ENCODE results near the gene ZFYVE28.

ZFYVE28 gene

DNA sequence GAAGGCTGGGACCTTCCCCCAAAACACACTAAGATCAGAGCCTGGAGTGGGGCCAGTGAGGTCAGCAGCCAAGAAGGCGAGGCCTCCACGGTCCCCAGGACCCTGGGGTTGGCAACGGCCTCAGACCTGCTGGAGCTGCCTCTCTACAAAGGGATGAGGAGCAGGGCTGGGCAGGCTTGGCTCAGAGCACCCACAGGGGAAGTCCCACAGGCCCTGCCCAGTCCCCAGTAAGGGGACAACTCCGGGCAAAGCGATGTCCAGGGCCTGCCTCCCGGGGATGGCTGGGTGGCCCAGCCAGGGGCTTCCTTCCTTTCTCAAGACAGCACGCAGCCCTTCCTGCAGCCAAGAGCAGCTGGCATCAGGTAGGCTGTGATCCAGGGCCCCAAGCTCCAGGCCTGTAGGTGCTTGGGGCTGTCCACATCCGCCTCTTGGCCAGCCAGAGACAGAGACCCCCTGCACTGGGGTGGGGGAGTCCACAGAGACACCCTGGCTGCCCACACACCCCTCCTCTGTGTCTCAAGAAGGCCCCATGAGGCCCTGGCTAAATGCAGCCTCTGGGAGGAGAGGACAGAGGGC is 162.2 kb downstream of the ZFYVE28 start:
- DNase-seq: no peak

DNA sequence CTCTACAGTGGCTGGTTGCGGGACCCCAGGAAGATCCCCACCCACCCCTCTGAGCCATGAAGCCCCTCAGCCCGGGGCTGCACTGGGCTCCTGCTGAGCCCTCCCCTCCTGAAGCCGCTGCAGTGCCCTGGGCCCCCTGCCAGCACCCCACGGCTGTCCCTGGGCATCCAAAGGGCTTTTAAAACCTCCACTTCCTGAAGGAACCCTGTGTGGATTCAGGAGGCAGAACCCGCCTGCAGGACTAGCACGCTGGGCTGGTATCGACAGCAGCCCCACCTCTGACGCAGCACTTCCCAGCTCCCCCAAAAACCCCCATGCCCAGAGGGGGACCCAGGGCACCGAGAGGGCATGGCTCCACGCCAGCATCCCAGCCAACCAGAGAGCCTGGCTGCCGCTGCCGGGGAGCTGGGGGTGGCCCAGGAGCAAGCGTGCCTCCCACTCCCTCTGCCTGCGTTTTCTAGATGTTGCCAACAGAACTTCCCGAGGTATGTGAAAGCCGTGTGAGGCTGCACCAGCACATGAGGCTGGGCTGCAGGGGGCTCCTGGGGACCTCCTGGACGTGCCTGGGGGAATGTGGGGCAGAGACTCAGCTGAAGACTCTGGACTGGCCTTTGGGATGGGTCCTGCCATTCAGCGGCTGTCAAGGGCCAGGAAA is 162.8 kb downstream of the ZFYVE28 start:
- DNase-seq: no peak

DNA sequence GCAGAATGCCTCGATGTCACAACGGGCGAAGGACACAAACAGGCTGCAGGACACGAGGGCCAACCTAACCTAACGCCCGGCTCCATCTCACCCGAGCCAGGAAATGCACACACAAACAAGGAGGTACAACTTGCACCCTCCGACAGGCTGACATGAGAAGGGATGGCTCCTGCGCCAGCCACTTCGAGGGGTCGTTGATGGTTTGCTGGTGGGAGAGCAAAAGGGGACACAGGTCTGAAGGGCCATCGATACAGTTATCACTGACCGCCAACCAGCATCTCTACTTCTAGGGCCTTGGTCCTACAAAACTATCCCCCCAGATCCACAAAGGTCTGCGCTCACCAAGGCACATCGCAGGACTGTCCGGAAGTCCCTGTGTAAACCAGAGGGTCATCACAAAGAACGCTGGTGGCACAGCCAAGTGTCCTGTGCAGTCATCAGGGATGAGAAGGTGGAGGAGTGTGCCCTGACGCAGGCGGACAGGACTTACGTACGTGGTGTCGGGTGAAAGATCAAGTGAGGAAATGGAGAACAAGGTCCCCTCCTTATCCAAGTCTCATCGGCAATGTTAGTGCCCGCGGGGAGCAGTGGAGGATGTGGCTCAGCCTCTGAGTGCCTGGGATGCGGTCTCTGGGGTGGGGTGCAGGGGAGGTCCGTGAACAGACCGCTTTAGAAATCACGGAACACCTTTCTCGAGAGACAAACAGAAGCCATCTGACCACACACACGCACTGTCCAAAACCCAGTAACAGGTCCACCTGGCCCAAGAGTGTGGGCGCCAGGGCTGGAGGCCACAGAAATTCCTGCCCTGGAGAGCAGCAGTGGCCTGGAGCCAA is 163.6 kb downstream of the ZFYVE28 start:
- no peak for DNase-seq

DNA sequence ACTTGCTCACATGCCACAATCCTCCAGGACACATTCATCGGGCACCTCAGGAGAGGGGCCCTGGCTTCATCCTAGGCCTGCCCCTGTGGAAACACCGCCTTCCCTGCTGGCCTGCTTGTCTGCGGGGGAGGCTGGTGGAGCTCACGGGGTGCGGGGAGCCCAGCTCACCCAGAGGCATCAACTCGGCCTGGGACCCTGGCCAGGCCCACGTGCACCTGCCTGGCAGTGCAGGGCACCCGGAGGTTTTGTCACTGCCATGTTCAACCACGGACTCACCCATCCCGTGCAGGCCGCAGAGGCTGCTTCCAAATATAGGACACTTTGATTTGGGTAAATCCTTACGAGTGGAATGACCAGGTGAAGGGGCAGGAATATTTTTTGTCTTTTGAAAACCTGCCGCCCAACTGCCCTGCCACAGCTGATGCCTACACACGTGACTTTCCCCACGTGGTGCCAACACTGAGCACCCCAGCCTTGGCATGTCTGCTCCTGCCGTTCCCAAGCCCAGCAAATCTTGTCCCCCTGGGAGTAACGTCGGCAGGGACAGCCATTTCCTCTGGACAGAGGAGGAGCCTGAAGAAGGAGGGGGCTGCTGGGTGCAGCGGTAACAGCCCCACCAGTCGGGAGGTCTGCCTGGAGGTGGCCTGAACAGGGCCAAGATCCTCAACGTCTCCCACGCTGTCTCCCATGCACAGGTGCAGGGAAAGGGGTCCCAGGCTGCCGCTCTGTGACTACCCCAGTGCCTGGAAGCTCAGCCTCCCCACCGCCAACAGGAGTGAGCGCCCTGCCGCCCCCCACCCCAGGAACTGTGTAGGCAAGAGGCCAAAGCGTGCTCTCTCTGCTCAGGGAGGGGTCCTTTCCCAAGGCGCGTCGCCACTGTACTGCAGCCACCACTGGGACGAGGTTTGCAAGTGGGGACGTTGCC is 165.0 kb downstream of the ZFYVE28 start:
- no peak for DNase-seq

DNA sequence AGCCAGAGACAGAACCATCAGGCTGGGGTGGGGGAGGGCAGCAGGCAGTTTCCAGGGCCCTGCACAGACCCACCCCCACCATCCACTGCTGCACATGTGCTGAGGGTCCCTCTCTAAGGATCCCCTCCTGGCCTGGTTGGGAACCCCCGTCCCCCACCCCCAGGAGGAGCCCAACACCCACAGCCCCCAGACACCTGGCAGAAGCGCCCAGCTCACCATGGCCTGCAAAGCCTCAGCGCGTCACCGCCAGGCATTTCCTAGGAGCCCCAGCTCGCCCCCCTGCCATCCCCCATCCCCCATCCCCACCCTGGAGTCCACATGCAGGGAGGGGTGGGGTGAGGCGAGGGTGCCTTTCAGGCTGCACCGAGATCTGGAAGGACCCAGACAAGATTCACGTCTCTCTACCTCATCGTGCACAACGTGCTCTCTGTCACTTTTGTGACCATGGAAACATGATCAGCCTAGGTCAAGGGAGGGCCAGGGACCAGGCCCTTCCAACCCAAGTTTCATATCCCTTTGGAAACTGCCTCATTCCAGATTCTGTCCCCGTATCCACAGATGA is 165.8 kb downstream of the ZFYVE28 start:
- no peak for DNase-seq

DNA sequence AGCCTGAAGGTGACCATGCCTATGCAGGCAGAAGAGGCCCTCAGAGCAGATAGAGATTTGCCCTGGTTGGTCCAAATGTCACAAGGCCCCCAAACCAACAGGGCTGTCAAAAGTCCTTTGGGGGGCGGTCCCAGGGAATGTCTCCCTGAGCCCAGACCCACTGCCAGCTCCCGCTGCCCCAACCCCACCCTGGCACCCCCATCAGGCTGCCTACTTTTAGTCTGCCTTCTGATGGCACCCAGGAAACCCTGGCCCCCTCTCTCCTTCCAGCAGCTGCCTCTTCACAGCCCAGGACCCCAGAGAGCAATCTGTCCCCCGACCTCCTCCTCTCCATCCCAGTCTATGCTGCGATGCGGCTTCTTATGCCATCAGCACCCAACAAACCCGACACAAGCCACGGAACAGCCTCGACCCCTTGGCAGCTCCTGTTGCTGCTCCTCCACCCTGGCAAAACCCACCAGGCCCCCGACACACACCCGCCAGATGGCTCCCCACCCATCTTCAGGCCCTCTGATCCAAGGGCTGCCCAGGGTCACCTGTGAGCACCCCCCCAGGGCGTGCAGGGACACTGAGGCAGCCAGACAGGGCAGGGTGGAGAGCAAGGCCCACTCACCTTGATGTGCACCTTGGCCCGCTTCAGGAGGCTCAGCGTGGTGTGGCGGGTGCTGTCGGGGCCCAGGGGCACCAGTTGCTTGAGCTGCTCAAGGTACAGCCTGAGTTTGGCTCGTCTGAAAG is 166.5 kb downstream of the ZFYVE28 start:
- DNase-seq: no peak

DNA sequence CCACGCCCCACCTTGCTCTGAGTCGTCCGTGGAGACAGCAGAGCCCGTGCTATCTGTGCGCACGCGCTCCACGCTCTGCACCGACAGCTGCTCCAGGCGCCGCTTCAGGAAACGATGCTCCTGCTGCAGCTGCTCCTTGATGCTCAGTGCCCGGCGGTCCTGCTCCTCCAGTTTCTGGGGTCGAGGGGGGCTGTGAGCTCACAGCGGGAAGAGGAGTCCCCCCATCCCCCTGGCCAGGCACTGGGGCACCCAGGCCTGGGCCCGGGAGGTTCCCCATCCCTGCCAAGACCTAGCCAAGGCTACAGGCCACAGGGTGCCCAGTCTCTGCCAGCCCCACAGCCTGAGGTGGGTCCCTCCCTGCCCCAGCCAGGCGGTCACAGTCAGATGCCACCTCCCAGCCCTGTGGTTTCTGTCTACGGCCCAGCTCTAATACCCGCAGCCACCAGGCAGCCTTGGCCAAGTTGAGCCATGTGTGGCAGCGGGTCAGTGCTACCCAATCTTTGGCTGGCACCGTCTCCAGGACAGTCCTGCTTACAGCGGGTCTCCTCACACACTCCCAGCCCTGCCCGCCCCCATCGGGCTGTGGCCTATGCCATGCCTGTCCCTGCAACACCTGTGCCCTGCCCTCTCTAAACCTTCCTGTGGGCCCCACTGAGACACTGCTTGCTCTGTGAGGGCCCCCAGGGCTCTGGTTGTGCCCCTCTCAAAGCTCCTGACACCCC is 167.2 kb downstream of the ZFYVE28 start:
- DNase-seq: no peak

DNA sequence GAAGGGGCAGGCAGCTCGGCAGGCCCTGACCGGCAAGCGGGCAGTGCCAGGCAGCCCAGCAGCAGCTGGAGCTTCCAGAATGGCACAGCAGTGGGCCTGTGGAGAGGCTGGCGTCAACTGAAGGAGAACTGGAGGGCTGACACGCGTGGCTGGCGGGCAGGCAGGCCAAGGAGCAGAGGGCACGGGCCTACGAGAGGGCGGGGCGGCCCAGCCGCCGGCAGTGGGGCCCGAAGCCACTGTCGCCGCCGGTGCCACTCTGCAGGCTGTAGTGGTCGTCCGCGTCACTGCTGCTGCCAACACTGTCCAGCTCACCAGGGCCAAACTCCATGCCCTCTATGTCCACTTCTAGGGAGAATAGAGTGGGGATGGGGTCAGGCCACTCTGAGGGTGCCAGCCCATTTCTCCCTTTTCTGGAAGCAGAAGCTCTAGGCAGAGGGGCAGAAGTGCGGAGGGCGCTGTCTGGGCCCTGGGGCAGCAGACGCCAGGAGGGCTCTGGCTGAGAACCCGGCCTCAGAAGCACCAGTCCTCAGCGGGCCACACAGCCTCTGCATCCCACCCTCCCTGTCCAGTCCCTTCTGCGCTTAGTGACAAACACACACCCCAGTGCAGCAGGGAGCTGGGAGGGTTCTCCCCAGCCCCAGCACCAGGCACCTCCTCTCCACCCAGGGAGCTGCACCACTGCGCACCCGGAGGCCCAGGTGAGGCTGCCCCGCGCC is 167.9 kb downstream of the ZFYVE28 start:
- no peak for DNase-seq

DNA sequence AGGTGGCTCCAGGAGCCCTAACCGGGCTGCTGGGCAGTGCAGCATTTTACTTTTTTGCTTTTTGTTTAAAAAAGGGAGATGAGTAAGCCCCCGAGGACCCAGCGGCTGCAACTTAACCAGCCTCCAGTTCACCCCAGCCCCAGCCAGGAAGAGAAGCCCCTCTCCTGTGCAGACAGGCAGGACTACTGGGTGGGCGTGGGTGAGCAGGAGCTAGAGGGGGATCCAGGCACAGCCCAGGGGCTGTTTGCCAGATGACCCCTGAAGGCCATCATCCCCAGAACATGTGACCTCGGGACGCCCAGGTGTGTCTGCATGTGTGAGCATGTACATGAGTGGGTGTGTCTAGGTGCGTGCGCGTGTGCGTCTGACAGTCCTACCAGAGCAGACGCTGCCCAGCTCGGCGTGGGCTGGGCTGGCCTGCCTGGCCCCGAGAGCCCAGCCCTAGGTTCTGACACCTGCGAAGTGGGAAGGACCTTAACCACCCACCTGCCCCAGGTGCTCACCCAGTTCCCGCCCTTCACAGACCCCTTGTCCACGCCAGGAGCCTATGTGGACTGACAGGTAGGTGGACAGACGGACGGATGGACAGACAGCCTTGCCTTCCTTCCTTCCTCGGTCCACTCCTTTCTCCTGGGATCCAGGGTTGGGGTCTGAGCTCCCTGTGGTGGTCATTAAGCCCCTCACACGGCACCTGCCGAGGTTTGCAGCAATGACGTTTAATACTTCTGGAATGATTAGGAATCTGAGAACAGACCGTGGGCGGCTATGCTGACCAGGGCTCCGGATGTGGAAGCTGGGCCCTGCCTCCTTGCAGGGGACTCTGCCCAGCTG is 168.7 kb downstream of the ZFYVE28 start:
- DNase-seq: no peak

DNA sequence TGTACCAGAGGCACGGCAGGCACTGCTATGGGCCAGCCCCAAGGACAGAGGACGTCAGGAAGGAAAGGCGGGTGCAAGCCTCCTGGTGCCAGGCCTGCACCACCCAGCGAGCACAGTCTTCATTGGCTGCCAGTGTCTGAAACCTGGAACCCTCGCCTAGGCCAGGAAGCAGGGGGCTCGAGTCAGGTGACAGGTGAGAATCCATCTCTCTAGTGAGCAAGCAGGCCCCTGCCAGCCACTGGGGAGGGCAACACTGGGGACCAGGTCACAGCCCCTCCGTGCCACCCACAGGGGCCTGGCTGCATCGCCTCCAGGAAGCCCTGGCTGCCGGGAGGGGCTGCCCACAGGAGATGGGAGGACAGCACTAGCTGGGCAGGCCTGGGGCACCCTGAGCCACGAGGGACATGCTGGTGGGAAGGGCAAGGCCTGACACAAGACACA is 169.6 kb downstream of the ZFYVE28 start:
- DNase-seq: no peak

DNA sequence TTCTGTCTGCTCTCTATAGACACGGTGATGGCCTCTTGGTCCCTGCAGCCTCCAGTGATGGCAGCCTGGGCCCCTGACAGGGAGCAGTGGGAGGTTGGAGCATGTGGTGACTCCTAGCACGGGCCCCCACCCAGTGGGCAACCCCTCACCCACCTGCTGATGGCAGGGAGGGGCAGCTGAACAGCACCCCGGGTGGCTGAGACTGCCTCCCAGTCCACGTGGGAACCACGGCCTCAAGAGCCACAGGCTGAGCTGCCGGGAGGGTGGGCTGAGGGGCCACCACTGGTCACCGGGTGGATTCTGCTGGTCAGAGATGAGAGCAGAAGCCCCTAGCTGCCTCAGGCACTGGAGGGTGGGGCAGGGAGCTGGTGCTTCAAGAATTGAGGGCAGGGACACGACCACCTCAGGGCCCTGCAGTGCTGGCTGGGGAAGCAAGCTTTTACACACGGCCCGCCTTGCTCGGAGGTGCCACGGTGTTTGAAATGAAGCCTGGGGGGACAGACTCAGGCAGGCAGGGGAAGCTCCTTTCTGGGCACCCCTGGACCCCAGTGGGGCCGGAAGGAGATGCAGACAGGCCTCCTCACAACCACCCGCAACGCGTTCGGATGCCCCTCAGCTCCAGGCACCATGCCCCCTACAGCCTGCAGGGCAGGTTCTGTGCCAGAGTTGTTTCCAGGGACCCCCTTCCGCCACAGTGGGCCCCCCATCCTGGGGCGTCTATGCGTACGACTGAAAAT is 170.2 kb downstream of the ZFYVE28 start:
- no peak for DNase-seq

DNA sequence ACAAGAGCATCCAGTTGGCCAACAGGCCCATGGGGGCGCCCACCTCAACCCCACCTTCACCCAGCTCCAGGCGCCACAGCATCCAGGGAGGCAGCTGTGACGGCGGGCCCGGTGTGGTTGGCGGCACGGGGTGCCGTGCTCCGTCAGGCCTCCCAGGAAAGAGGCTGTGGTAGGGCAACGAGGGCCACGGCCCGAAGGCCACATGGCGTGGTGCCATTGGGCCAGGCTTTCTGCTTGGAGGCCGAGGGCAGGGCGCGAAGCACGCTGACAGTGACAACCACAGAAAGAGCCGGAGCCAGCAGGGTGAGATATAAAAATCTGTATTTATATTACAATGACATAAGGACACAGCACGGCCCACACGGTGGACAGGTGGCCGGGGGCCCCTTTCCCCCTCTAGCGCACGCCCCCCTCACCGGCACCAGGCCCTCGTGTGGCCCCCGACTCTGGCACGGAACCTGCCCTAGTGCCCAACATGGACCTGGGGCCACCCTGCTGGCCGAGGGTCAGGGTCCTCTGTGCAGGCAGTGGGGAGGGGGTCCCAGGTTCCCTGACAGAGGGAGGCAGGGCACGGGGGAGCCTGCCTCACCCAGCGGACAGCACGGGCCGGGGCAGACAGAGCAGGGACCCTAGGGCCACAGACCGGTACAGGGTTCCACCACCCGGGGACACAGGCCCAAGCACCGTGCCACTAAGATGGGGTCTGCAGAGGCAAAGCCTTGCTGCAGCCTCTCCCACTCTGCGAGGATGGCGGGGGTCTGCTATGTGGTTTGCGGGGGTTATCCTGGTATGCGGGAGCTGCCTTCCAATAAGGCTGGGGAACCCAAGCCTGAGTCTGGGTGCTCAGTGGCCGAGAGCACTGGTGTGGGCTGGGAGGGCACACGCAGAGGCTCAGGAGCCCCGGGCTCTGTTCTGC is 171.1 kb downstream of the ZFYVE28 start:
- no peak for DNase-seq

DNA sequence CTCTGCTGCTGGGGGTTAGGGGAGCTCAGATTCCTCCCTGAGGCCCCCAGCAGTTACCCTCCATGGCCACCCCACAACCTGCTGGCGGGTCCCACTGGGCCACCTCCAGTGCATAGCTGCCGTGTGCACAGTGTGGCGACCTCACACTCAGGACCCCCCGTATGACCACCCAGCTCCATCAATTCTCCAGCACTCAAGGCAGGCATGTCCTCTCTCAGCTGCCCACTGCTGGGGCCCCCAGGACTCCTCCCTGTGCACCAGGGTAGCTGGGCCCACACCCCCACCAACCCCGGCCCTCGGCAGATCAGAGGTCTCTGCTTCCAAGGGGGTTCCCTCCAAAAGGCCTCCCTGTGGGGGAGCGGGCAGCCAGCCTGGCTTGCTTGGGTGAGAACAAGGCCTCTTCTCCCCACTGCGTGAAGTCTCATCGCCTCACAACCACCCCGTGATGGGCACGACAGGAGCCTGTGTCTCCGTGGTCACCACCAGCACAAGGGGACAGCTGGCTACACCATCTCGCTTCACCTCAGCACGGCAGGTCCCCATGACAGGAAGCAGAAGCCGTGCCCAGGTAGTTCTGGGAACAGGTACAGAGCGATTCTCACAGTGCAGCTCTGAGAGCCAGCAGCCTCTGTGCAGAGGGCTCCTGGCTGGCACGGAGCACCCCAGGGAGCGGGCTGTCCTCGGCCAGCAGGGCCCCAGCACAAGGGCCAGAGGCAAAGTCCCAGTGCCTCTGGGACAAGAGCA is 171.9 kb downstream of the ZFYVE28 start:
- no peak for DNase-seq

DNA sequence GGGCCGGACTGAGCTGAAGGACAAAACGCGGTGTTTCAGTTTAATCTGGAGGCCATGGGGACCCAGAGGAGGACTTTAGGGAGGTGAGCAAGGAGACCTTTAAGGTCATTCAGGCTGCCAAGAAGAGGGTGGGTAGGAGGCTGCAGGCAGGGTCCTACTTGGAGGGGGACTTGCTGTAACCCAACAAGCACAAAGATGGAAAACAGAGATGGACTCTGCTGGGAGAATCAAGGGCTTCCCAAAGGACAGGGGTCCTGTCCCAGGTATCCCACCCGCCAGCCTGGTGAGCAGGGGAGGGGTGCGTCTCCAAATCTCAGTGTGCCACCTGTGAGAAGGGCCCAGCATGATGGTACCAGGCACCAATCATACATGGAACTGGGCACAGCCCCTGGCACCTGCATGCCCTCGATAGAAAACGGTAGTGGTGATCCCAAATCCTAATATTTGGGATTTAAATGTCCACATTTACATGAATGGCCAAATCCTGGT is 172.6 kb downstream of the ZFYVE28 start:
- no peak for DNase-seq

DNA sequence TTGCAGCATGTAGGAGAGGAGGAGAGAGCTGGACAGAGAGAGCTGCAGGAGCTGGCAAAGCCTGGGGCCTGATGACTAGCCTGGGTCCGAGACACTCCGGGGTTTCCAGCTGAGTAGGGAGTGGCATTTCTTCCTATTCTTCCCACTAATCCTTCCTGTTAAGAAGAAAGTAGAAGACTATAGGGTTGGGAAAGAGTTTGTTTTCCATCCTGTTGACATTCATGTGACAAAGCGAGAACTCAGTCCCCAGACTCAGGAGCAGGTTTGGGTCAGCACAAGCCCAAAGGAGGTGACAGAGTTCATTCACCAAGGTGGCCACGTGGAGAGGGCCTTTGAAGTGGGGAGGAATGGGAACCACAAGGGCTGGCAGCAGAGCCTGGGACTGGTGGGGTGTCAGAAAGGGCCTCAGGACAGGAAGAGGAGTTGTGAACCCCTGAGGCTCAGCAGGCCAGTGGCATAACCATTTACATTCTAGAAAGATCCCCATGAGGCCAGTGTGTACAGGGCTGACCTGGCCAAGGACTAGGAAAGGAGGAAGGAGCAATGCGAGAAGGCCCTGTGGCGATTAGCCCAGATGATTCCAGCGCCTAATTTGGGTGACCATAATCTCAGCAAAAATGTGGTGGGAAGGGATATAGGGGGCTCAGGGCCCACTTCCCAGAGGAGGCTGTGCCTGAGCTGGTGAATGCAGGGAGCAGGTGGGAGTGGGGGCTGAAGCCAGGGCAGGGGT is 173.2 kb downstream of the ZFYVE28 start:
- no peak for DNase-seq
